H1 (cell line): ENCODE measurements around the gene CCDC141. TPM values are rescaled to one million over a fixed set of nuclear protein-coding genes. Genes with fewer than 3 reads are reported as not detected.
"Not testable (repeated sequence)": the region's sequence is repeated elsewhere in the genome, so short reads cannot be mapped to it uniquely, and the experiment has no call there.

Experiments
- CTCF ChIA-PET: fragments of 300-600 bp; sonication (Branson Sonifier 250); formaldehyde crosslinking; loops from one replicate; lab custom pipeline; 2021; ENCODE audit not compliant: partially characterized antibody; lab: Charles Lee
- POLR2A ChIA-PET: fragments of 300-600 bp; sonication (Branson Sonifier 250); formaldehyde crosslinking; loops from one replicate; lab custom pipeline; 2021; ENCODE audit warnings: inconsistent platforms; ENCODE audit not compliant: partially characterized antibody; lab: Charles Lee
- DNase-seq, 2 experiments: peaks; one replicate each; pipeline versions ENCODE4 v3.0.0 to v3.0.0-alpha.2; 2010 to 2022; ENCODE audit warnings: low spot score in 2 of 2, low read depth in 1 of 2, mixed read lengths in 1 of 2
- FAIRE-seq: peaks from 2 replicates; lab custom pipeline; 2011; peaks lifted over from hg19 to GRCh38; lab: Jason Lieb, UNC
- H2AFZ ChIP-seq: 2 replicates; pipeline ENCODE4 v1.8.1; 2012; ENCODE audit warnings: low read length, inconsistent platforms
- H2AK5ac ChIP-seq: 2 replicates; pipeline ENCODE4 v1.6.1; 2013; ENCODE audit warnings: low read depth, low read length
- H2BK120ac ChIP-seq: replicated peaks from 2 replicates; pipeline ENCODE3; 2013; ENCODE audit warnings: low read depth, low read length, inconsistent platforms
- H2BK12ac ChIP-seq: 2 replicates; pipeline ENCODE4 v1.6.1; 2013; ENCODE audit warnings: low read depth, low read length
- H2BK15ac ChIP-seq: 2 replicates; pipeline ENCODE4 v1.6.1; 2013; ENCODE audit warnings: low read length
- H2BK20ac ChIP-seq: 2 replicates; pipeline ENCODE4 v1.6.1; 2013; ENCODE audit warnings: low read length
- H2BK5ac ChIP-seq: 2 replicates; pipeline ENCODE4 v1.6.1; 2013; ENCODE audit warnings: low read depth, low read length
- H3K14ac ChIP-seq: 2 replicates; pipeline ENCODE4 v1.6.1; 2013; ENCODE audit warnings: inconsistent platforms; ENCODE audit not compliant: insufficient read length
- H3K18ac ChIP-seq: 2 replicates; pipeline ENCODE4 v1.6.1; 2013; ENCODE audit warnings: low read length; ENCODE audit errors: extremely low read depth
- H3K23ac ChIP-seq: 2 replicates; pipeline ENCODE4 v1.6.1; 2013; ENCODE audit warnings: inconsistent platforms; ENCODE audit not compliant: insufficient read length
- H3K23me2 ChIP-seq: 2 replicates; pipeline ENCODE4 v1.6.1; 2013; ENCODE audit warnings: low read depth, low read length
- H3K27ac ChIP-seq: 2 replicates; pipeline ENCODE4 v1.6.1; 2011; ENCODE audit warnings: low read depth, low read length, inconsistent platforms
- H3K27me3 ChIP-seq, 4 experiments: replicated peaks in 1 of 4; 1 replicate in 1 of 4; 2 replicates in 3 of 4; pipeline versions ENCODE4 v1.6.1 to v1.8.1; 2011 to 2013; ENCODE audit warnings: low read length in 3 of 4, mild to moderate bottlenecking in 3 of 4, inconsistent platforms in 2 of 4, mixed read lengths in 2 of 4, moderate library complexity in 1 of 4; ENCODE audit not compliant: control insufficient read depth in 3 of 4, insufficient read depth in 3 of 4; ENCODE audit errors: extremely low read depth in 1 of 4
- H3K36me3 ChIP-seq, 4 experiments: 2 replicates each; pipeline versions ENCODE4 v1.6.1 to v1.8.1; 2011 to 2013; ENCODE audit warnings: mild to moderate bottlenecking in 4 of 4, low read length in 3 of 4, moderate library complexity in 2 of 4, control low read depth in 1 of 4, inconsistent platforms in 1 of 4; ENCODE audit not compliant: insufficient read depth in 4 of 4, control insufficient read depth in 2 of 4
- H3K4ac ChIP-seq: replicated peaks from 2 replicates; pipeline ENCODE3; 2013; ENCODE audit warnings: low read length, low read depth, mixed read lengths, inconsistent platforms; ENCODE audit not compliant: insufficient read length
- H3K4me1 ChIP-seq, 4 experiments: replicated peaks in 1 of 4; 1 replicate in 1 of 4; 2 replicates in 3 of 4; pipeline versions ENCODE4 v1.6.1 to v1.8.1; 2011 to 2013; ENCODE audit warnings: low read length in 3 of 4, inconsistent platforms in 2 of 4, mixed read lengths in 1 of 4; ENCODE audit not compliant: insufficient read depth in 4 of 4, control insufficient read depth in 3 of 4
- H3K4me2 ChIP-seq, 2 experiments: 2 replicates each; pipeline versions ENCODE4 v1.6.1 to v1.8.1; 2011 to 2013; ENCODE audit warnings: low read depth in 2 of 2, low read length in 2 of 2, control low read depth in 1 of 2, inconsistent platforms in 1 of 2, mild to moderate bottlenecking in 1 of 2; ENCODE audit not compliant: insufficient read depth in 1 of 2
- H3K4me3 ChIP-seq, 4 experiments: fragments of 200-600, 300-600 bp in 1 of 4; sonication (generic), shearing (Covaris generic), sonication (Bioruptor Twin) in 1 of 4; 2 replicates each; pipeline versions ENCODE4 v1.5.1 to v1.8.1; 2011 to 2016; ENCODE audit warnings: low read length in 4 of 4, low read depth in 3 of 4, control low read depth in 2 of 4, inconsistent platforms in 2 of 4, mild to moderate bottlenecking in 2 of 4, mixed read lengths in 1 of 4, moderate library complexity in 1 of 4; ENCODE audit not compliant: insufficient read depth in 2 of 4; ENCODE audit errors: extremely low read depth in 1 of 4
- H3K56ac ChIP-seq: replicated peaks from 2 replicates; pipeline ENCODE3; 2013; ENCODE audit warnings: low read depth, mild to moderate bottlenecking, mixed read lengths, low read length, inconsistent platforms; ENCODE audit not compliant: insufficient read length
- H3K79me1 ChIP-seq: 2 replicates; pipeline ENCODE4 v1.6.1; 2013; ENCODE audit warnings: low read depth, low read length, control low read depth
- H3K79me2 ChIP-seq, 2 experiments: 2 replicates each; pipeline versions ENCODE4 v1.6.1 to v1.8.1; 2012 to 2013; ENCODE audit warnings: low read length in 2 of 2, mild to moderate bottlenecking in 2 of 2, inconsistent platforms in 1 of 2; ENCODE audit not compliant: insufficient read depth in 2 of 2, control insufficient read depth in 1 of 2
- H3K9ac ChIP-seq, 4 experiments: replicated peaks in 1 of 4; 1 replicate in 1 of 4; 2 replicates in 3 of 4; pipeline versions ENCODE4 v1.6.1 to v1.8.1; 2011 to 2013; ENCODE audit warnings: low read depth in 3 of 4, low read length in 3 of 4, control low read depth in 2 of 4, mild to moderate bottlenecking in 2 of 4, moderate library complexity in 2 of 4, inconsistent platforms in 1 of 4; ENCODE audit errors: extremely low read depth in 1 of 4
- H3K9me3 ChIP-seq, 2 experiments: 2 replicates each; pipeline versions ENCODE4 v1.6.1 to v1.8.1; 2012 to 2013; ENCODE audit warnings: mild to moderate bottlenecking in 2 of 2, moderate library complexity in 2 of 2, control low read depth in 1 of 2, inconsistent platforms in 1 of 2, low read depth in 1 of 2, low read length in 1 of 2, mixed read lengths in 1 of 2; ENCODE audit not compliant: insufficient read depth in 2 of 2
- H4K20me1 ChIP-seq, 2 experiments: replicated peaks in 1 of 2; 2 replicates each; pipeline versions ENCODE3 to v1.8.1; 2011 to 2013; ENCODE audit warnings: inconsistent platforms in 2 of 2, low read length in 2 of 2, mild to moderate bottlenecking in 1 of 2; ENCODE audit not compliant: insufficient read depth in 2 of 2, control insufficient read depth in 1 of 2
- H4K5ac ChIP-seq: 2 replicates; pipeline ENCODE4 v1.6.1; 2013; ENCODE audit warnings: low read length, low read depth, mixed read lengths, inconsistent platforms; ENCODE audit not compliant: insufficient read length
- H4K8ac ChIP-seq: 2 replicates; pipeline ENCODE4 v1.8.0; 2013; ENCODE audit warnings: mild to moderate bottlenecking, moderate library complexity, low read length, inconsistent platforms; ENCODE audit not compliant: insufficient read depth; ENCODE audit errors: extremely low read depth
- H4K91ac ChIP-seq: replicated peaks from 2 replicates; pipeline ENCODE3; 2013; ENCODE audit warnings: low read length, mixed read lengths, inconsistent platforms; ENCODE audit not compliant: insufficient read length
- WGBS, 2 experiments: shearing (Covaris generic) in 1 of 2; methylation state at CpG; one replicate each; pipeline versions ENCODE4 v1.1.6 to v1.1.7; 2013 to 2015; ENCODE audit warnings: low lambda C conversion rate in 2 of 2, mixed read lengths in 2 of 2, inconsistent platforms in 1 of 2, low coverage in 1 of 2, missing lambda C conversion rate in 1 of 2; ENCODE audit not compliant: insufficient replicate concordance in 2 of 2, insufficient coverage in 1 of 2, insufficient read length in 1 of 2; ENCODE audit errors: extremely low coverage in 1 of 2, missing lambda C conversion rate in 1 of 2; 5-methylcytosine and 5-hydroxymethylcytosine counted together
- polyA plus RNA-seq, 7 experiments: library from polyadenylated mRNA; depleted of rRNA in 3 of 7; stranded (reverse) in 5 of 7; unstranded in 2 of 7; fragments of >200 nt in 5 of 7; fragments of 200-250 nt in 2 of 7; gene quantifications; 1 replicate in 5 of 7; 2 replicates in 1 of 7; 4 replicates in 1 of 7; pipeline versions ENCODE4 v1.2.1 to v1.2.3, GENCODE V29; 2011 to 2013; ENCODE audit warnings: missing spikeins in 2 of 7, mixed read lengths in 2 of 7
- total RNA-seq: library from RNA; stranded (reverse); fragmentation: NEBNext Ultra II Directional; extraction: Animal tissue kit (Norgen Biotek cat#: 25700); gene quantifications from 2 replicates; pipeline ENCODE4 v1.2.1, GENCODE V29; 2021

The CCDC141 gene
- total and polyA plus RNA-seq, 2 of the 8 experiments (the other 6 are each of a cell fraction or from before 2014, with no cell fraction given) = 0.56 to 21.6 TPM

- H3K4ac ChIP-seq, H2BK12ac ChIP-seq, H3K27me3 ChIP-seq, H2BK20ac ChIP-seq, H4K91ac ChIP-seq, H2BK120ac ChIP-seq, H3K79me2 ChIP-seq, H3K9me3 ChIP-seq, H4K5ac ChIP-seq, FAIRE-seq, H3K18ac ChIP-seq, H2AK5ac ChIP-seq, H4K8ac ChIP-seq, H2BK15ac ChIP-seq, H4K20me1 ChIP-seq, H3K14ac ChIP-seq, H3K23ac ChIP-seq, H3K4me2 ChIP-seq, POLR2A ChIA-PET, H2AFZ ChIP-seq, H3K4me3 ChIP-seq, H3K79me1 ChIP-seq, DNase-seq, H2BK5ac ChIP-seq, H3K23me2 ChIP-seq, H3K56ac ChIP-seq, H3K27ac ChIP-seq, H3K4me1 ChIP-seq, H3K9ac ChIP-seq: not testable (repeated sequence)
- peaks cover 0 to 12% (median 5%) of the 10 kb centered on the region in 4 experiments; a peak in 1 of 8 replicates for H3K36me3 ChIP-seq
- WGBS, 2 experiments = 0% methylated on average over 1 of the region's 1 CpG; no CpG with 5 or more reads in 1 of the 2 experiments
- CTCF ChIA-PET = interaction anchor here (0.9 to 2.0 kb wide), 2 partner anchors 14 to 26 kb away, joined by 3 to 6 read pairs; no protein-coding TSS in a partner anchor
These were observed 4.3 kb downstream of the CCDC141 start for GRCh38 chr2:179045602-179046001.
